Dedifferentiated amniotic fluid mesenchymal stem cell (primary cell): ENCODE data around the gene SERINC1.

Source experiments
- DNase-seq: peaks from one replicate; pipeline ENCODE4 v3.0.0-alpha.2; 2016; ENCODE audit errors: extremely low spot score

Gene SERINC1

GRCh38 chr6:122393351-122393896 is 78.2 kb downstream of the SERINC1 start:
- no peak for DNase-seq
